Natural killer cell treated with Interleukin-12 subunit alpha and Interleukin-12 subunit beta and Interleukin-15 and Interleukin-18, amount 100 ng/mL, for 72 hours (primary cell): ENCODE data around the gene SF1. TPM values are rescaled to one million over a fixed set of nuclear protein-coding genes. Genes with fewer than 3 reads are reported as not detected.
A peak's percentile ranks its signal among the peaks of the same experiment; 100 is the strongest.

Experiments
- ATAC-seq, 2 donors: fragments of 150-1000 bp; cut with Tn5 transposase in 1 of 2; sonication (Bioruptor Pico), chemical (Tn5 transposase) in 1 of 2; 2 replicates each; pipeline ENCODE4 v1.10.0; 2021
- DNase-seq: peaks from one replicate; pipeline ENCODE4 v3.0.0; 2022; ENCODE audit warnings: low spot score
- H3K27ac Mint-ChIP-seq, 2 donors: 1 replicate in 1 of 2; 2 replicates in 1 of 2; pipeline ENCODE4 v1.8.0; 2022; ENCODE audit warnings: mixed read lengths in 2 of 2, mild to moderate bottlenecking in 1 of 2, moderate library complexity in 1 of 2
- H3K27me3 Mint-ChIP-seq, 2 donors: 1 replicate in 1 of 2; 2 replicates in 1 of 2; pipeline ENCODE4 v1.8.0; 2022; ENCODE audit warnings: mixed read lengths in 2 of 2
- H3K36me3 Mint-ChIP-seq: one replicate; pipeline ENCODE4 v1.8.0; 2022; ENCODE audit warnings: mixed read lengths
- H3K4me1 Mint-ChIP-seq, 2 donors: 1 replicate in 1 of 2; 2 replicates in 1 of 2; pipeline ENCODE4 v1.8.0; 2022; ENCODE audit warnings: low read depth in 2 of 2, mixed read lengths in 2 of 2, mild to moderate bottlenecking in 1 of 2
- H3K4me3 Mint-ChIP-seq: one replicate; pipeline ENCODE4 v1.8.0; 2022; ENCODE audit warnings: mixed read lengths
- H3K9me3 Mint-ChIP-seq: 2 replicates; pipeline ENCODE4 v1.8.0; 2022; ENCODE audit warnings: mixed read lengths
- total RNA-seq, 2 donors: library from RNA; stranded (reverse); gene quantifications; one replicate each; pipeline ENCODE4 v1.2.3, GENCODE V29; 2022

SF1 gene
- total RNA-seq, 2 donors from 2014 or later = 376 to 425 TPM

GRCh38 chr11:64778223-64778472, 194 bp downstream of the SF1 start:
- no peak for DNase-seq
- H3K36me3 Mint-ChIP-seq = peaks cover 41% of the 10 kb centered on the region
- H3K27me3 Mint-ChIP-seq = no peaks in the 10 kb centered on the region
- H3K27ac Mint-ChIP-seq = peak overlapping the region; percentile 98 to 100
- H3K4me3 Mint-ChIP-seq = peak overlapping the region; percentile 90
- H3K9me3 Mint-ChIP-seq = no peaks in the 10 kb centered on the region
- peaks cover 38 to 50% of the 10 kb centered on the region in 2 donors for H3K4me1 Mint-ChIP-seq
- ATAC-seq = no peak

GRCh38 chr11:64777449-64778222, 706 bp downstream of the SF1 start:
- Mint-ChIP-seq H3K27ac (peak overlapping the region; percentile 83 to 90), H3K36me3 (peaks cover 46% of the 10 kb centered on the region), H3K9me3 (no peaks in the 10 kb centered on the region), H3K27me3 (no peaks in the 10 kb centered on the region), H3K4me3 (peak overlapping the region; percentile 91), H3K4me1 (peaks cover 43 to 51% of the 10 kb centered on the region in 2 donors)
- ATAC-seq = peak; percentile 29 to 31
- DNase-seq = peak; percentile 90

- no peaks in the 10 kb centered on the region for H3K9me3 Mint-ChIP-seq
- peaks cover 51 to 55% of the 10 kb centered on the region in 2 donors for H3K4me1 Mint-ChIP-seq
- peak overlapping the region; percentile 91 for H3K4me3 Mint-ChIP-seq
- ATAC-seq (no peak), DNase-seq (no peak)
- no peaks in the 10 kb centered on the region for H3K27me3 Mint-ChIP-seq
- H3K27ac Mint-ChIP-seq = peak overlapping the region; percentile 83 to 90
- peaks cover 53% of the 10 kb centered on the region for H3K36me3 Mint-ChIP-seq
These were observed 1.5 kb downstream of the SF1 start for GRCh38 chr11:64776875-64777274.

GRCh38 chr11:64776425-64776824, 1.9 kb downstream of the SF1 start:
- H3K4me1 Mint-ChIP-seq = peaks cover 55 to 59% of the 10 kb centered on the region in 2 donors
- no peak for DNase-seq
- no peaks in the 10 kb centered on the region for H3K9me3 Mint-ChIP-seq
- H3K4me3 Mint-ChIP-seq = peak overlapping the region; percentile 91
- ATAC-seq = no peak
- H3K36me3 Mint-ChIP-seq = peaks cover 58% of the 10 kb centered on the region
- no peaks in the 10 kb centered on the region for H3K27me3 Mint-ChIP-seq
- H3K27ac Mint-ChIP-seq = peak overlapping the region; percentile 83 to 90

GRCh38 chr11:64774144-64774543, 4.2 kb downstream of the SF1 start:
- Mint-ChIP-seq H3K27ac (no peak overlapping the region), H3K36me3 (peaks cover 77% of the 10 kb centered on the region), H3K9me3 (no peaks in the 10 kb centered on the region), H3K4me3 (no peak overlapping the region), H3K27me3 (no peaks in the 10 kb centered on the region), H3K4me1 (peaks cover 63 to 67% of the 10 kb centered on the region in 2 donors)
- DNase-seq = no peak
- ATAC-seq = no peak

GRCh38 chr11:64772303-64773018, 5.9 kb downstream of the SF1 start:
- H3K27me3 Mint-ChIP-seq = no peaks in the 10 kb centered on the region
- peak overlapping the region; percentile 77 to 91 for H3K27ac Mint-ChIP-seq
- peaks cover 74 to 77% of the 10 kb centered on the region in 2 donors for H3K4me1 Mint-ChIP-seq
- peaks cover 90% of the 10 kb centered on the region for H3K36me3 Mint-ChIP-seq
- H3K9me3 Mint-ChIP-seq = no peaks in the 10 kb centered on the region
- no peak for DNase-seq
- no peak for ATAC-seq
- H3K4me3 Mint-ChIP-seq = peak overlapping the region; percentile 24

GRCh38 chr11:64771861-64772260, 6.5 kb downstream of the SF1 start:
- DNase-seq = no peak
- peak overlapping the region; percentile 24 for H3K4me3 Mint-ChIP-seq
- no peaks in the 10 kb centered on the region for H3K9me3 Mint-ChIP-seq

GRCh38 chr11:64770120-64770519, 8.2 kb downstream of the SF1 start:
- peak overlapping the region in 1 of 2 donors; percentile 91 for H3K27ac Mint-ChIP-seq
- DNase-seq (peak; percentile 49), ATAC-seq (no peak)
- H3K4me3 Mint-ChIP-seq = no peak overlapping the region
- H3K4me1 Mint-ChIP-seq = peaks cover 67 to 69% of the 10 kb centered on the region in 2 donors
- peaks cover 70% of the 10 kb centered on the region for H3K36me3 Mint-ChIP-seq
- no peaks in the 10 kb centered on the region for H3K9me3 Mint-ChIP-seq
- no peaks in the 10 kb centered on the region for H3K27me3 Mint-ChIP-seq

More at GRCh38 chr11:64771861-64772260, 6.5 kb downstream of the SF1 start:
- Mint-ChIP-seq H3K27me3 (no peaks in the 10 kb centered on the region), H3K4me1 (peaks cover 74 to 75% of the 10 kb centered on the region in 2 donors), H3K27ac (peak overlapping the region; percentile 77 to 91), H3K36me3 (peaks cover 84% of the 10 kb centered on the region)
- no peak for ATAC-seq

- Mint-ChIP-seq H3K36me3 (peaks cover 73% of the 10 kb centered on the region), H3K27ac (peak overlapping the region; percentile 4 to 28), H3K9me3 (no peaks in the 10 kb centered on the region), H3K4me1 (peaks cover 69 to 74% of the 10 kb centered on the region in 2 donors), H3K27me3 (no peaks in the 10 kb centered on the region), H3K4me3 (no peak overlapping the region)
- no peak for DNase-seq
- ATAC-seq = no peak
These were observed 9.1 kb downstream of the SF1 start for GRCh38 chr11:64769283-64769682.

GRCh38 chr11:64768300-64768694, 10.0 kb downstream of the SF1 start:
- H3K27ac Mint-ChIP-seq = peak overlapping the region in 1 of 2 donors; percentile 4
- DNase-seq (no peak), ATAC-seq (no peak)
- no peaks in the 10 kb centered on the region for H3K9me3 Mint-ChIP-seq
- H3K4me3 Mint-ChIP-seq = no peak overlapping the region
- peaks cover 64% of the 10 kb centered on the region for H3K36me3 Mint-ChIP-seq
- peaks cover 70 to 78% of the 10 kb centered on the region in 2 donors for H3K4me1 Mint-ChIP-seq
- H3K27me3 Mint-ChIP-seq = no peaks in the 10 kb centered on the region

GRCh38 chr11:64767344-64768299, 10.7 kb downstream of the SF1 start:
- H3K4me1 Mint-ChIP-seq = peaks cover 74 to 78% of the 10 kb centered on the region in 2 donors
- H3K27ac Mint-ChIP-seq = peak overlapping the region in 1 of 2 donors; percentile 4
- no peaks in the 10 kb centered on the region for H3K27me3 Mint-ChIP-seq
- no peak overlapping the region for H3K4me3 Mint-ChIP-seq
- ATAC-seq (peak; percentile 53 to 62), DNase-seq (peak; percentile 84)
- H3K9me3 Mint-ChIP-seq = no peaks in the 10 kb centered on the region
- H3K36me3 Mint-ChIP-seq = peaks cover 60% of the 10 kb centered on the region

- Mint-ChIP-seq H3K27ac (peak overlapping the region; percentile 29 to 39), H3K4me3 (peak overlapping the region; percentile 42), H3K36me3 (peaks cover 56% of the 10 kb centered on the region), H3K9me3 (no peaks in the 10 kb centered on the region), H3K27me3 (no peaks in the 10 kb centered on the region), H3K4me1 (peaks cover 77 to 78% of the 10 kb centered on the region in 2 donors)
- ATAC-seq = no peak
- DNase-seq = peak; percentile 49
These were observed 11.5 kb downstream of the SF1 start for GRCh38 chr11:64766881-64767280.

- Mint-ChIP-seq H3K27me3 (no peaks in the 10 kb centered on the region), H3K4me3 (peak overlapping the region; percentile 42), H3K27ac (peak overlapping the region; percentile 39 to 98), H3K9me3 (no peaks in the 10 kb centered on the region), H3K4me1 (peaks cover 76 to 77% of the 10 kb centered on the region in 2 donors), H3K36me3 (peaks cover 48% of the 10 kb centered on the region)
- DNase-seq (peak; percentile 58), ATAC-seq (no peak)
These were observed 12.3 kb downstream of the SF1 start for GRCh38 chr11:64765851-64766665.
